Smooth muscle cell (in vitro differentiated cells): ENCODE data around the gene SPRN. TPM values are rescaled to one million over a fixed set of nuclear protein-coding genes. Genes with fewer than 3 reads are reported as not detected.
A peak's percentile ranks its signal among the peaks of the same experiment; 100 is the strongest.

Experiments used
- DNase-seq: peaks from one replicate; lab custom pipeline; 2025; ENCODE audit not compliant: unreplicated experiment; lab: John Stamatoyannopoulos, UW
- H2AFZ ChIP-seq: fragments of 200-600 bp; sonication (generic); 2 replicates; pipeline ENCODE4 v1.6.0; 2016; ENCODE audit warnings: antibody characterized with exemption, low read depth, mild to moderate bottlenecking
- H3F3A ChIP-seq: fragments of 200-600 bp; sonication (generic); 2 replicates; pipeline ENCODE4 v1.6.0; 2017; ENCODE audit warnings: antibody characterized with exemption, low read depth
- H3K27ac ChIP-seq: fragments of 200-600 bp; sonication (generic); 2 replicates; pipeline ENCODE4 v1.5.1; 2016; ENCODE audit warnings: low read depth, mild to moderate bottlenecking
- H3K27me3 ChIP-seq: fragments of 200-600 bp; sonication (generic); 2 replicates; pipeline ENCODE4 v1.6.1; 2016; ENCODE audit warnings: low read depth, mild to moderate bottlenecking
- H3K36me3 ChIP-seq: fragments of 200-600 bp; sonication (generic); 2 replicates; pipeline ENCODE4 v1.5.1; 2016; ENCODE audit warnings: low read depth
- H3K4me1 ChIP-seq: fragments of 200-600 bp; sonication (generic); 2 replicates; pipeline ENCODE4 v1.5.1; 2016; ENCODE audit warnings: low read depth
- H3K4me2 ChIP-seq: fragments of 200-600 bp; sonication (generic); 2 replicates; pipeline ENCODE4 v1.6.0; 2016; ENCODE audit warnings: mild to moderate bottlenecking
- H3K4me3 ChIP-seq: fragments of 200-600 bp; sonication (generic); 2 replicates; pipeline ENCODE4 v1.5.1; 2016; ENCODE audit warnings: mild to moderate bottlenecking
- H3K79me2 ChIP-seq: fragments of 200-600 bp; sonication (generic); 2 replicates; pipeline ENCODE4 v1.6.0; 2016; ENCODE audit warnings: low read depth, mild to moderate bottlenecking
- H3K9ac ChIP-seq: fragments of 200-600 bp; sonication (generic); 2 replicates; pipeline ENCODE4 v1.6.0; 2016; ENCODE audit warnings: low read depth
- H3K9me3 ChIP-seq: fragments of 200-600 bp; sonication (generic); replicated peaks from 2 replicates; pipeline ENCODE4 v1.5.1; 2016; ENCODE audit warnings: low read depth
- H4K20me1 ChIP-seq: fragments of 200-600 bp; sonication (generic); 2 replicates; pipeline ENCODE4 v1.6.0; 2016; ENCODE audit warnings: low read depth
- WGBS: methylation state at CpG from one replicate; pipeline ENCODE4 v1.1.7; 2016; ENCODE audit warnings: low lambda C conversion rate; 5-methylcytosine and 5-hydroxymethylcytosine counted together
- polyA plus RNA-seq: library from polyadenylated mRNA; unstranded; fragments of >200 nt; fragmentation: Nextera tagmentation; extraction: Ambion mirVana; gene quantifications from 2 replicates; pipeline ENCODE4 v1.2.1, GENCODE V29; 2016
- total RNA-seq: library from RNA; depleted of rRNA; stranded (reverse); fragments of >200 nt; gene quantifications from 2 replicates; pipeline ENCODE4 v1.2.3, GENCODE V29; 2014
- TF ChIP-seq, protein P1 (sequence below): fragments of 200-600 bp; sonication (generic); IDR thresholded peaks from 2 replicates; pipeline ENCODE4 v1.5.1; 2017; ENCODE audit warnings: borderline replicate concordance, mild to moderate bottlenecking, antibody characterized with exemption; ENCODE audit not compliant: insufficient read depth, poor library complexity, severe bottlenecking

The SPRN gene
- total and polyA plus RNA-seq, 2 experiments from 2014 or later, result 0.13 to 1.00 TPM

DNA sequence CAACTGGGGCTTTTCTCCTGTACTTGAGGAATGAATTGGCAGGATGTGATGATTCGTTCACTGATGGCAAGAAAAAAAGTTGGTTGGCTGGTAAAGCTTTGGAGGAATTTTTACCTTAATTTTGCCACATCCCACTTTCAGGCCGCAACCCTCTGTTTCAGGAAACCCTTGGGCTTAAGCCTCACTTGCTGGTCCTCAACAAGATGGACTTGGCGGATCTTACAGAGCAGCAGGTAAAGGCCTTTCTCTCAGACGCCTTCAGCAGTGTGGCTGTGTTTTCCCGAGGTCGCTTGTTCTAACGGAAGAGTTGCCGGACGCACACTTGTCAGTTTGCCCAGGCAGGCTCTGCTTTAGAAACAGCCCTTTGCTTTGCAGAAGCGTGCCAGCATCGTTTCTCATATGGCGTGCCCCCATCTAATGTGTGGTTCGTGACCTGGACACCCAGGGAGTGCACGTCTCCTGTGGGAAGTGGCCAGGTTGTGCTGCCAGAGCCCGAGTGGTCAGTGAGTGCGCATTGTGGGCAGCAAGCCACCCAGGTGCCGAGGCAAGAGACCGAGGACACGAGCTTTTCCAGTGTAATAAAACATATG, 28.3 kb downstream of the SPRN start:
- no peaks in the 10 kb centered on the region for H3K36me3 ChIP-seq
- 98% methylated on average over 19 of the region's 19 CpGs for WGBS
- peaks cover 42% of the 10 kb centered on the region for H3K79me2 ChIP-seq

GRCh38 chr10:133394801-133395221, 29.6 kb downstream of the SPRN start:
- Histone ChIP-seq H4K20me1 (no peaks in the 10 kb centered on the region), H2AFZ (peak overlapping the region; percentile 32), H3K36me3 (no peaks in the 10 kb centered on the region), H3K9ac (peak overlapping the region; percentile 72), H3K4me1 (no peaks in the 10 kb centered on the region), H3K9me3 (no peaks in the 10 kb centered on the region), H3F3A (no peaks in the 10 kb centered on the region), H3K79me2 (peaks cover 36% of the 10 kb centered on the region), H3K27me3 (no peaks in the 10 kb centered on the region), H3K4me2 (peak overlapping the region; percentile 91), H3K27ac (peak overlapping the region; percentile 57), H3K4me3 (peak overlapping the region; percentile 75)
- 29% methylated on average over 21 of the region's 21 CpGs for WGBS
- TF ChIP-seq, protein P1, sequence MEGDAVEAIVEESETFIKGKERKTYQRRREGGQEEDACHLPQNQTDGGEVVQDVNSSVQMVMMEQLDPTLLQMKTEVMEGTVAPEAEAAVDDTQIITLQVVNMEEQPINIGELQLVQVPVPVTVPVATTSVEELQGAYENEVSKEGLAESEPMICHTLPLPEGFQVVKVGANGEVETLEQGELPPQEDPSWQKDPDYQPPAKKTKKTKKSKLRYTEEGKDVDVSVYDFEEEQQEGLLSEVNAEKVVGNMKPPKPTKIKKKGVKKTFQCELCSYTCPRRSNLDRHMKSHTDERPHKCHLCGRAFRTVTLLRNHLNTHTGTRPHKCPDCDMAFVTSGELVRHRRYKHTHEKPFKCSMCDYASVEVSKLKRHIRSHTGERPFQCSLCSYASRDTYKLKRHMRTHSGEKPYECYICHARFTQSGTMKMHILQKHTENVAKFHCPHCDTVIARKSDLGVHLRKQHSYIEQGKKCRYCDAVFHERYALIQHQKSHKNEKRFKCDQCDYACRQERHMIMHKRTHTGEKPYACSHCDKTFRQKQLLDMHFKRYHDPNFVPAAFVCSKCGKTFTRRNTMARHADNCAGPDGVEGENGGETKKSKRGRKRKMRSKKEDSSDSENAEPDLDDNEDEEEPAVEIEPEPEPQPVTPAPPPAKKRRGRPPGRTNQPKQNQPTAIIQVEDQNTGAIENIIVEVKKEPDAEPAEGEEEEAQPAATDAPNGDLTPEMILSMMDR, result no peak
- DNase-seq, result no peak

More for the DNA sequence above, 28.3 kb downstream of the SPRN start:
- Histone ChIP-seq H3K27me3 (no peaks in the 10 kb centered on the region), H3K9ac (no peak overlapping the region), H3F3A (no peaks in the 10 kb centered on the region), H2AFZ (no peak overlapping the region), H3K4me2 (no peak overlapping the region), H3K9me3 (no peaks in the 10 kb centered on the region), H3K4me3 (no peak overlapping the region), H3K27ac (no peak overlapping the region), H3K4me1 (no peaks in the 10 kb centered on the region), H4K20me1 (no peaks in the 10 kb centered on the region)
- DNase-seq, result no peak
- TF ChIP-seq, protein P1, result no peak

DNA sequence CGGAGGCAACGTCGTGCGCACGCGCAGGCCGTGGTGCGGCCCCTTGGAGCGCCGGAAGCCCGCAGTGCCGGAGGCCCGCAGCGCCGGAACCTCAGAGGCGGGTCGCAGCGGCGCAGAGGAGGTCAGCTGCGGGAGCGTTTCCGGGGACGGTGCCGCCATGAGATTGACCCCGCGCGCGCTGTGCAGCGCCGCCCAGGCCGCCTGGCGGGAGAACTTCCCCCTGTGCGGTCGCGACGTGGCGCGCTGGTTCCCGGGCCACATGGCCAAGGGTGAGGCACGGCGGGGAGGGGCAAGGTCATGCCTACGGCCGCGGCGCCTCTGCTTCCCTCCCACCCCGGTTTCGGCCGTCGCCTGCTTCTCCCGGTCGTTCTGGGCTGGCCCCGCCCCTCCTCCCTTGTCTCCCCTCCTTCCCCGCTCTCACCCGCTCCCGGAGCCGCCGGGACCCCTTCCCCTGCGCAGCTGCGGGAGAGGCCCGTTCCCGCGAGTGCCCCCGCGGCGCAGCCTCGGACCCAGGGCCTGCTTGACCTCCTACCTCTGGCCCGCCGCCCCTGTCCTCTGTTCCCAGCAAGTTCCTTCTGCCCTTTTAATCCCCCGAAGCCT, 30.3 kb downstream of the SPRN start, which contains the start of gene MTG1:
TSS of gene MTG1 (plus strand) at position 94 of the 600 bp plus-strand sequence. CDS start at position 158, 64 bp downstream.
- H3K79me2 ChIP-seq, result peaks cover 36% of the 10 kb centered on the region
- WGBS, result 2% methylated on average over 55 of the region's 69 CpGs
- no peaks in the 10 kb centered on the region for H3F3A ChIP-seq

More for the DNA sequence above, 30.3 kb downstream of the SPRN start, which contains the start of gene MTG1:
- Histone ChIP-seq H3K36me3 (no peaks in the 10 kb centered on the region), H3K4me3 (peak within 1 kb of the TSS; percentile 75), H3K4me2 (peak within 1 kb of the TSS; percentile 91), H3K9ac (peak within 1 kb of the TSS; percentile 72), H3K9me3 (no peaks in the 10 kb centered on the region), H3K27me3 (no peaks in the 10 kb centered on the region), H2AFZ (peak within 1 kb of the TSS; percentile 67), H4K20me1 (no peaks in the 10 kb centered on the region), H3K4me1 (no peaks in the 10 kb centered on the region), H3K27ac (peak within 1 kb of the TSS; percentile 57)
- TF ChIP-seq, protein P1, result no peak
- DNase-seq, result peak; percentile 84
